Stimulated activated CD8-positive, alpha-beta memory T cell treated with anti-CD3 and anti-CD28 coated beads, Interleukin-15, amount 100 ng/mL, for 4 hours (primary cell): ENCODE data around the gene EFNA3.

ENCODE experiments used
- DNase-seq, 2 donors: peaks; one replicate each; pipeline ENCODE4 v3.0.0-alpha.2; 2020; ENCODE audit warnings: low read depth in 2 of 2

The EFNA3 gene

GRCh38 chr1:155083865-155084721, 5.5 kb downstream of the EFNA3 start:
- DNase-seq = no peak

- DNase-seq = peak; percentile 84 to 85
These were observed 6.3 kb downstream of the EFNA3 start for GRCh38 chr1:155084722-155085503.

GRCh38 chr1:155085504-155086127, 7.0 kb downstream of the EFNA3 start:
- peak; percentile 59 to 80 for DNase-seq

- DNase-seq = peak in 1 of 2 donors; percentile 52
These were observed 7.6 kb downstream of the EFNA3 start for GRCh38 chr1:155086128-155086741.

- DNase-seq = no peak
These were observed 8.4 kb downstream of the EFNA3 start for GRCh38 chr1:155086856-155087535.

GRCh38 chr1:155091071-155092051, 12.7 kb downstream of the EFNA3 start:
- DNase-seq = peak; percentile 51 to 59

GRCh38 chr1:155092131-155092530, 13.5 kb downstream of the EFNA3 start:
- DNase-seq = no peak

- DNase-seq = no peak
These were observed 14.0 kb downstream of the EFNA3 start for GRCh38 chr1:155092641-155093040.

- no peak for DNase-seq
These were observed 15.4 kb downstream of the EFNA3 start for GRCh38 chr1:155093911-155094621.

- DNase-seq = no peak
These were observed 15.9 kb downstream of the EFNA3 start for GRCh38 chr1:155094622-155094948.

- no peak for DNase-seq
These were observed 20.7 kb downstream of the EFNA3 start for GRCh38 chr1:155099331-155099730.

- no peak for DNase-seq
These were observed 24.7 kb downstream of the EFNA3 start for GRCh38 chr1:155103325-155103724.

- DNase-seq = no peak
These were observed 26.2 kb downstream of the EFNA3 start for GRCh38 chr1:155104605-155105534.

- DNase-seq = no peak
These were observed 27.0 kb downstream of the EFNA3 start for GRCh38 chr1:155105604-155106011.

GRCh38 chr1:155106862-155107261, 28.2 kb downstream of the EFNA3 start:
- no peak for DNase-seq

GRCh38 chr1:155107309-155108264, 28.9 kb downstream of the EFNA3 start:
- DNase-seq = no peak

- DNase-seq = no peak
These were observed 29.7 kb downstream of the EFNA3 start for GRCh38 chr1:155108296-155108695.
